Measurements from ENCODE around the gene TRIO.

The TRIO gene

DNA sequence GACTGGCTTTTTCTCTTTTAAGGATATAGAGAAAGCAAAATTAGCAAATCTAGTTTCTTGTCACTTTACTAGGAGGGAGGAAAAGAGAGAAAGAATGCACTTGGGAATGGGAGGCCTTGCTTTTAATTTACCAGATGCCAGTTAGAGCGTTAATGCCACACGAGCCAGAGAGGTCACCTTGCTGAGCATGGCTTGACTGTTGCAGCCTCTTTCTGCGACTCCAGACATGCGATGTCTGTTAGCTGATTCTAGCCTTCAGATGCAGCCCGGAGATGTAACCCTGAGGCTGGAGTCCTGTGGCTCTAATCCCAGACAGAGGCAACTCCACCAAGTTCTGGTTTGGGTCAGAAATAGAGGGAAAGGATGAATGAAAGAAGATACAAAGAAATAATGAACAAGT, 152.5 kb downstream of the TRIO start:
- no peak overlapping the region for H3K9ac ChIP-seq (ENCODE audit: low read length)
- no peak overlapping the region for H2AFZ ChIP-seq (ENCODE audit: low read length)
- H3K27me3 ChIP-seq (replicated peaks; ENCODE audit: insufficient read depth, low read length): no peaks in the 10 kb centered on the region
- H3K4me3 ChIP-seq (ENCODE audit: low read length): no peak overlapping the region
- H4K20me1 ChIP-seq (ENCODE audit: insufficient read depth, low read length): no peaks in the 10 kb centered on the region
- no peaks in the 10 kb centered on the region for H3F3A ChIP-seq (ENCODE audit: insufficient read depth, low read length)
- H3K27ac ChIP-seq (ENCODE audit: low read length): no peak overlapping the region
- DNase-seq: no peak
- no peaks in the 10 kb centered on the region for H3K4me1 ChIP-seq (ENCODE audit: low read length)
- no peaks in the 10 kb centered on the region for H3K79me2 ChIP-seq (ENCODE audit: low read length)
- no peaks in the 10 kb centered on the region for H3K36me3 ChIP-seq (replicated peaks; ENCODE audit: insufficient read depth, low read length)
- TF ChIP-seq EZH2 (optimal IDR thresholded peaks at IDR 0.05; ENCODE audit: low read depth, low read length) (no peak), EZH2phosphoT487 (IDR thresholded peaks at IDR 0.05; ENCODE audit: low read length) (no peak)
- TF ChIP-seq, protein P1, sequence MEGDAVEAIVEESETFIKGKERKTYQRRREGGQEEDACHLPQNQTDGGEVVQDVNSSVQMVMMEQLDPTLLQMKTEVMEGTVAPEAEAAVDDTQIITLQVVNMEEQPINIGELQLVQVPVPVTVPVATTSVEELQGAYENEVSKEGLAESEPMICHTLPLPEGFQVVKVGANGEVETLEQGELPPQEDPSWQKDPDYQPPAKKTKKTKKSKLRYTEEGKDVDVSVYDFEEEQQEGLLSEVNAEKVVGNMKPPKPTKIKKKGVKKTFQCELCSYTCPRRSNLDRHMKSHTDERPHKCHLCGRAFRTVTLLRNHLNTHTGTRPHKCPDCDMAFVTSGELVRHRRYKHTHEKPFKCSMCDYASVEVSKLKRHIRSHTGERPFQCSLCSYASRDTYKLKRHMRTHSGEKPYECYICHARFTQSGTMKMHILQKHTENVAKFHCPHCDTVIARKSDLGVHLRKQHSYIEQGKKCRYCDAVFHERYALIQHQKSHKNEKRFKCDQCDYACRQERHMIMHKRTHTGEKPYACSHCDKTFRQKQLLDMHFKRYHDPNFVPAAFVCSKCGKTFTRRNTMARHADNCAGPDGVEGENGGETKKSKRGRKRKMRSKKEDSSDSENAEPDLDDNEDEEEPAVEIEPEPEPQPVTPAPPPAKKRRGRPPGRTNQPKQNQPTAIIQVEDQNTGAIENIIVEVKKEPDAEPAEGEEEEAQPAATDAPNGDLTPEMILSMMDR (IDR thresholded peaks at IDR 0.05; ENCODE audit: low read length): no peak
- H3K4me2 ChIP-seq (ENCODE audit: low read depth, low read length): no peak overlapping the region
- H3K9me2 ChIP-seq (replicated peaks; ENCODE audit: insufficient read depth, low read length): no peaks in the 10 kb centered on the region
- no peaks in the 10 kb centered on the region for H3K9me3 ChIP-seq (replicated peaks; ENCODE audit: insufficient read depth, low read length)

DNA sequence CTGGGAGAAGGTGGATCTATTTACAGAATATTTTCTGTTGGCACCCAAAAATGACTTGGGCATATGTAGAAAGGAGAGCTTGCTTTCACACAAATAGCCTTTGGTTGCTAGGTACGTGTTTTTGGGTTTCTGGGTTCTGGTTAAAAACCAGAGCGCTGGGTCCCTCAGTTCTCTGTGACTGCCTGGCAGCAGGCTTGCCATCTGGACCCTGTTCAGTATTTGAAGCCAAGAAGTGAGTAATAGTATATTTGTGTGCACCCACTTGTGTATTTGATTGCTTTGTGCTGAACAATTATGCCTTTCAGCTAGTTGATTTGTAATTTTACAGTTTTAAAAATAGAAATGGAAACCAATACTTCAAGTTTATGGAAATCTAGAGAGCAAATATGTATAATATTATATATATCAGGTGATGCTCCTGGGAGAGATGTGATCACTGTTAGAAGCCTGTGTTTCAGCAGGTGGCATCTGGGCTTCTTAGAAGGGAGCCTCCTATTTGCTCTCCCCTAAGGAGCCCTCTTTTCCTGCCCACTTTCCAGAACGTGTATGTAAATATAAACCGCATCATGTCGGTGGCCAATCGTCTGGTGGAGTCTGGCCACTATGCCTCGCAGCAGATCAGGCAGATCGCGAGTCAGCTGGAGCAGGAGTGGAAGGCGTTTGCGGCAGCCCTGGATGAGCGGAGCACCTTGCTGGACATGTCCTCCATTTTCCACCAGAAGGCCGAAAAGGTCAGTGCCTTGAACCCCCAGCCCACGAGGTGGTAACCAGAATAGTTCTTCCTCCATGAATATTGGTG, 153.6 kb downstream of the TRIO start:
- no peak overlapping the region for H3K9ac ChIP-seq (ENCODE audit: low read length)
- H3K4me3 ChIP-seq (ENCODE audit: low read length): no peak overlapping the region
- H3K36me3 ChIP-seq (replicated peaks; ENCODE audit: insufficient read depth, low read length): no peaks in the 10 kb centered on the region
- no peak overlapping the region for H3K4me2 ChIP-seq (ENCODE audit: low read depth, low read length)
- H3K4me1 ChIP-seq (ENCODE audit: low read length): no peaks in the 10 kb centered on the region
- H3K9me2 ChIP-seq (replicated peaks; ENCODE audit: insufficient read depth, low read length): no peaks in the 10 kb centered on the region
- H2AFZ ChIP-seq (ENCODE audit: low read length): no peak overlapping the region
- DNase-seq: no peak
- no peaks in the 10 kb centered on the region for H3K79me2 ChIP-seq (ENCODE audit: low read length)
- TF ChIP-seq, protein P1 (IDR thresholded peaks at IDR 0.05; ENCODE audit: low read length): no peak
- no peak for TF ChIP-seq EZH2phosphoT487 (IDR thresholded peaks at IDR 0.05; ENCODE audit: low read length)
- no peak for TF ChIP-seq EZH2 (optimal IDR thresholded peaks at IDR 0.05; ENCODE audit: low read depth, low read length)
- H3K27ac ChIP-seq (ENCODE audit: low read length): no peak overlapping the region
- H4K20me1 ChIP-seq (ENCODE audit: insufficient read depth, low read length): no peaks in the 10 kb centered on the region
- H3F3A ChIP-seq (ENCODE audit: insufficient read depth, low read length): no peaks in the 10 kb centered on the region
- H3K9me3 ChIP-seq (replicated peaks; ENCODE audit: insufficient read depth, low read length): no peaks in the 10 kb centered on the region
- no peaks in the 10 kb centered on the region for H3K27me3 ChIP-seq (replicated peaks; ENCODE audit: insufficient read depth, low read length)

DNA sequence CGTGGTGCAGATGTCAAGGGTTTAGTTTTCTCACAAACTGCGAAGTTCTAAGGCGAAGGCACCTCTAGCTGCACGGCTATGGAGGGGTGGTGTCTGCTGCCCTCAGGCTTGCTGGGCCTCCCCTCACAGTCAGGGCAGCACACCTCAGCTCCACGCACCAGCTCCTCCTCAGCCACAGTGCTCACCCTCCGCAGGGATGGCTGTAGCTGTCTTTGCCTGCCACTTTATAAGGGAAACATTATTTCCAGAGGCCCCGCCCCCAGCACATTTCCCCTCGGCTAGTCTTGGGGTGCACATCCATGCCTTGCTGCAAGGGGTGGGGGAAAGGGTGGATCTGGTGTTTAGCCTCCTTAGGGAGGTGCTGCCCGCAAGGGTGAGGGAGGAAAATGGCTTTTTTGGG, 154.6 kb downstream of the TRIO start:
- DNase-seq: no peak
- Histone ChIP-seq H3K9ac (ENCODE audit: low read length) (no peak overlapping the region), H3K9me3 (replicated peaks; ENCODE audit: insufficient read depth, low read length) (no peaks in the 10 kb centered on the region), H3K4me3 (ENCODE audit: low read length) (no peak overlapping the region), H4K20me1 (ENCODE audit: insufficient read depth, low read length) (no peaks in the 10 kb centered on the region), H3K79me2 (ENCODE audit: low read length) (no peaks in the 10 kb centered on the region), H3K4me2 (ENCODE audit: low read depth, low read length) (no peak overlapping the region), H3K27ac (ENCODE audit: low read length) (no peak overlapping the region), H3K27me3 (replicated peaks; ENCODE audit: insufficient read depth, low read length) (no peaks in the 10 kb centered on the region), H3K36me3 (replicated peaks; ENCODE audit: insufficient read depth, low read length) (no peaks in the 10 kb centered on the region), H3K9me2 (replicated peaks; ENCODE audit: insufficient read depth, low read length) (no peaks in the 10 kb centered on the region), H3F3A (ENCODE audit: insufficient read depth, low read length) (no peaks in the 10 kb centered on the region), H2AFZ (ENCODE audit: low read length) (no peak overlapping the region), H3K4me1 (ENCODE audit: low read length) (no peaks in the 10 kb centered on the region)
- TF ChIP-seq EZH2 (optimal IDR thresholded peaks at IDR 0.05; ENCODE audit: low read depth, low read length) (no peak), EZH2phosphoT487 (IDR thresholded peaks at IDR 0.05; ENCODE audit: low read length) (no peak)
- TF ChIP-seq, protein P1 (IDR thresholded peaks at IDR 0.05; ENCODE audit: low read length): no peak
